Astrocyte of the cerebellum (primary cell): ENCODE measurements around the gene SIGLEC8.

Source experiments
- DNase-seq: peaks from one replicate; pipeline ENCODE4 v3.0.0-alpha.2; 2011; ENCODE audit warnings: low read depth
- H3K4me3 ChIP-seq: 2 replicates; pipeline ENCODE4 v1.5.1; 2011; ENCODE audit warnings: mild to moderate bottlenecking, low read depth, low read length, moderate library complexity
- CTCF ChIP-seq: IDR thresholded peaks from 2 replicates; pipeline ENCODE4 v1.5.1; 2012; ENCODE audit warnings: low read length, low read depth, moderate library complexity, mild to moderate bottlenecking; ENCODE audit errors: missing control alignments
- in situ Hi-C: cut with HindIII; loops from 2 replicates; pipeline ENCODE4 v1.10.0; 2017; ENCODE audit warnings: low sequenced_read_pairs

SIGLEC8 gene

GRCh38 chr19:51488491-51488890, 30.2 kb upstream of the SIGLEC8 start:
- in situ Hi-C loops: no loop called here
- TF ChIP-seq CTCF: no peak
- H3K4me3 ChIP-seq: no peak overlapping the region
- no peak for DNase-seq

GRCh38 chr19:51485960-51486660, 27.9 kb upstream of the SIGLEC8 start:
- H3K4me3 ChIP-seq: no peak overlapping the region
- no peak for TF ChIP-seq CTCF
- no peak for DNase-seq
- in situ Hi-C loops: no loop called here

GRCh38 chr19:51480590-51480989, 22.3 kb upstream of the SIGLEC8 start:
- in situ Hi-C loops: no loop called here

GRCh38 chr19:51479531-51480331, 21.5 kb upstream of the SIGLEC8 start:
- DNase-seq: no peak
- in situ Hi-C loops: no loop called here
- TF ChIP-seq CTCF: no peak

More at GRCh38 chr19:51480590-51480989, 22.3 kb upstream of the SIGLEC8 start:
- DNase-seq: no peak
- no peak for TF ChIP-seq CTCF
- H3K4me3 ChIP-seq: no peak overlapping the region

GRCh38 chr19:51478381-51479234, 20.4 kb upstream of the SIGLEC8 start, which contains the start of gene CEACAM18:
Gene CEACAM18, plus strand, starts transcription at chr19:51478539.
- TF ChIP-seq CTCF: no peak
- H3K4me3 ChIP-seq: no peak within 1 kb of the TSS
- no peak for DNase-seq
- in situ Hi-C loops: no loop called here

More at GRCh38 chr19:51479531-51480331, 21.5 kb upstream of the SIGLEC8 start:
- H3K4me3 ChIP-seq: no peak overlapping the region

- in situ Hi-C loops: no loop called here
- no peak overlapping the region for H3K4me3 ChIP-seq
- no peak for TF ChIP-seq CTCF
- no peak for DNase-seq
Measured at GRCh38 chr19:51477344-51477743, 19.1 kb upstream of the SIGLEC8 start.
